ENCODE measurements around the gene CTDSPL.

CTDSPL gene

DNA sequence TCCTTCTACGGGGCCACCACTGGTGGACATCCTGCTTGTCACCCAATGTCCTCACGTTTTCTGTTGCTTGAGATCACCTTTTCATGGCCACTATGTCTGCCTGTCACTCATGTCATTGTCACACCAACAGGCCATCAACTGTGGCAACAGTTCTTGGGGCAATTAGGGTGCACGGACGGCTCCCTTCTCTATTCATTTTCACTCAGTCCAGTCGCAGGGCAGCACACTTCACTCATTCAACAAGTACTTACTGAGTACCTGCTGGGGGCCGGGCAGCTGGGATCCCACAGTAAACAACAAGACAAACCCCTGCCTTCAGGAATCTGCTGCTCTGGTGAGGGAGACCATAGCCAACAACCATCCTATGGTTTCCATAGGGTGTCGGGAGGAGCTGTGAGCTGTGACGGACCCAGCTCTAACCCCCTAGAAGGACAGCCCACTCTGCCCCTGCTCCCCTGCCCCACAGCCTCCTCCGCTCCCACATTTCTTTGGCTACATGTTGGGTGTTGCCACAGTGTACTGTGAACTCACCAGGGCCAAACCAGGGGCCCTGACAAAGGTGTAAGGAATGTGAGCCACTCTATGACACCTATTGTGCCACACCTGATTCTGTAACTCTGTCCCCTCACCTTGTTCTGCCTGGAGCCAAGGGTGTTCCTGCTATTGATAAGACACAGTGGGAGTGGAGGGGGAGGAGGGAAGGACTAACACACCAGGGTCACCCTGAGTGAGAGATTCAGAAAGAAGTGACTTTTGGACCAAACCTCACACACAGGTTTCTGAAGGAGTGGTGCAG is 130.8 kb downstream of the CTDSPL start:
- DNase-seq, result peak; percentile 48

DNA sequence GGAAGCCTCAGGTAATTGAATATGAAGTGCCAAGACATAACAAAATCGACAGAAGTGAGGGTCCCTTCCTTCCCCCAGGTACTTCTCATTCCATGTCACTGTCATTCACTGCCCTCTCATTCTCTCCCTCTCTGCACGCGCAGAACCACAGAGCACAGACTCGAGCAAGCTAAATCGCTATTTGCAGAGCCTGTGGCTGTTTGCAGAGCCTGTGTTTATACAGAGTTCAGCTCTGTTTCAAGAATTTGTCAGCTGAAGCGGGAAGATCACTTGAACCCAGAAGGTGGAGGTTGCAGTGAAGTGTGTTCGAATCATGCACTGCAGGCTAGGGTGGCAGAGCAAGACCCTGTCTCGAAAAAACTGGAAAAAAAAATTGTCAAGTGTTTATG is 131.4 kb downstream of the CTDSPL start:
- no peak for DNase-seq

DNA sequence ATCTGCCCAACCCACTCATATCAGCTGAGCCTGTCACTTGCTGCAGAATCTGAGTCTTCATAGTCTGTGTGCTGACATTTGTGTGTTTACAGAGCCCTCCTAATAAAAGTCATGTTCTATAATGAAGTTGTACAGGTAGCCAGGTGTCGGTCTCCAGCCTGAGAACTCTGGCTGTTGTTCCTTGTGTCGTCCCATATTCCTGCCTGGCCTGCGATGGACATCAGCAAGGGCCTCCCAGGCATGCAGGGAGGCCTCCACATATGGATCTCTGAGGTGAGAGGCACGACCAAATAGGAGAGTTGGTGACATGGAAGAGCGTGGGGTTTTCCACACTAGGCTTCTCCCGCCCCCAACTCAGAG is 131.8 kb downstream of the CTDSPL start:
- DNase-seq, result no peak

DNA sequence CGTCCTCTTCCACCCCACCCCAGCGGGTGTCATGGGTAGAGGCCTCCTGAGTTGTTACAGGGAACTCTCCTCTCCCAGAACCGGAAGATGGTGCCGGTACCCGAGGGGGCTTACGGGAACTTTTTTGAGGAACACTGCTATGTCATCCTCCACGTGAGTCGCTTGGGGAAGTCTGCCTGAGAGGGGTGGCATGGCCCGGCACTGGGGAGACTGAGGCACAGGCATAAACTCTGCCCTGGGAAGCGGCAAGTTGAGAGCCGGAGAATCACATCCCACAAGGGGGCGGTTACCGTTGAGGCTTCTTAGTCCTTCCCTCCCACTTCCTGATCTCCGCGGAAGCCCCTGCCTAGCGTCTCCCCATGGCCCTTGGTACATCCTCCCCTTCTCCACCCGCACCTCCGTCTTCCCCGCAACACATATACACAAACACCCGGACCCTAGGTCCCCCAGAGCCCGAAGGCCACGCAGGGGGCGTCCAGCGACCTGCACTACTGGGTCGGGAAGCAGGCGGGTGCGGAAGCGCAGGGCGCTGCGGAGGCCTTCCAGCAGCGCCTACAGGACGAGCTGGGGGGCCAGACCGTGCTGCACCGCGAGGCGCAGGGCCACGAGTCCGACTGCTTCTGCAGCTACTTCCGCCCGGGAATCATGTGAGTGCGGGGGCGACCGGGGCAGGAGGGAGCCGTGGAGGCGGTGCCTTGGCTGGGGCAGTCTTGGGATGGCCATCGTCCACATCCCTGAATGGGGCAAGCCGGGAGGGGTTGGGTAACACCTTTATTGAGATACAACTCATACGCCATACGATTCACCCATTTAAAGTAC is 132.3 kb downstream of the CTDSPL start:
- DNase-seq, result peak; percentile 82

DNA sequence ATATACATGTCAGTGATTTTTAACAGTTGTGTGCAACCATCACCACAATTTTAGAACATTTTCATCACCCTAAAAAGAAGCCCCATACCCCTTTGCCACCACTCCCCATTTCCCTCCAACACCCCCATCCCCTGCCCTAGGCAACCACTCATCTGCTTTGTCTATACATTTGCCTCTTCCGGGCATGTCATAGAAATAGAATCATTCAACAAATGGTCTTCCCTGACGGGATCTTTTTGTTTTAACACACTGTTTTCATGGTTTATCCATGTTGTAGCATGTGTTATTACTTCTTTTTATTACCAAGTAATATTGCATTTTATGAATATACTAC is 132.9 kb downstream of the CTDSPL start:
- DNase-seq, result no peak

DNA sequence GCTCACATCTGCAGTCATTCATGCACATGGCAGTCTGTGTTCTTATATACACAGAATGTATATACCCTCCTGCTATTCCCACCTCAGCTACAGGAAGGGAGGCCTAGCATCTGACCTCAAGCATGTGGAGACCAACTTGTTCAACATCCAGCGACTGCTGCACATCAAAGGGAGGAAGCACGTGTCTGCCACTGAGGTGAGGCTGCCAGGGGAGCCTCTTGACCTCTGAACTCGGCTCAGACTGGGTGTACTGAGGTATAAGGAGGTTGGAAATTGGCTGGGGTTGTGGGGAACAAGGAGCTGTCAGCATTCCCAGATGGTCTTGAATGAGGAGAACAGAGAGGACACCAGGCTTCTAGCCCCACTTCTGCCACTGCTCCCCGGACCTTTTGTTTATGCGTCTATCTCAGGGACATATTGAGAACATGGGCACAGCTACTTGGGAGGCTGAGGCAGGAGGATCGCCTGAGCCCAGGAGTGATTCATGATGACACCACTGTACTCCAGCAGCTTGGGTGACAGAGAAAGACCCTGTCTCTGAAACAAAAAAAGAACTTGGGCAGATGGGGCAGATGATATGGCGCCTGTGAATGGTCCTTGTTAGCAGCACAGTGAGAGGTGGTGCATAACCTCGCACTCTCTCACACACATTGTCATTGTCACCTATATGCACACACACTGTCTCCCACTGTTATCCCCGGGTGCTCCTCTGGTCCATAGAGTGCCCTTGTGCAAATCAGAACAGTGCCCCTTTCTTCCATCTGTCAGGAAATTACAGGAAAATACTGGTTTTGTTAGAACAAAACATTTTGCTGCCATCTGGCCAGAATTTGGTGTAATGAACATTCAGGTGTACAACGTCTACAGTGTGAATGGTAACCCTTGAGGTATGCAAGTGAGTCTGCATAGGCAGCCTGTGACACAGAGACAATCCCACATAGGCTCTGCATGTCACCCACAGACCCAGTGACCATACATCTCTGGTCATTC is 134.3 kb downstream of the CTDSPL start:
- DNase-seq, result no peak

DNA sequence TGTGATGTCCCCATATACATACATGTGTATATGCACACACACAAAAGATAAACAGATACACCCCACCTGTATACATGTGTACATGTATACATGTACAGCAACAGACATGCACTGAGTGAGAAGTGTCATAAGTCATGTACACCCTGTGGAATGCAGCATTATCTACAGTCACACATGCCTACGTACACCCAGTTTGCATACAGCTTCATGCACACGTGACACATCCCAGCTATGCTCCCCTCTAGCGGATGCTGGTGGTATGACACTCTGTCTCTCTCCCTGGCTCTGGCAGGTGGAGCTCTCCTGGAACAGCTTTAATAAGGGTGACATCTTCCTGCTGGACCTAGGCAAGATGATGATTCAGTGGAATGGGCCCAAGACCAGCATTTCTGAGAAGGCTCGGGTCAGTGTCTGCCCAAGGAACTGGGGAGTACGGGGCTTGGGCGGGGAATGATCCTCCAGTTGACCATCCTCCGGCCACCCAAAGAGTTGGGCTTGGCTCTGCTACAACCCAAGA is 135.2 kb downstream of the CTDSPL start:
- DNase-seq, result peak; percentile 93

DNA sequence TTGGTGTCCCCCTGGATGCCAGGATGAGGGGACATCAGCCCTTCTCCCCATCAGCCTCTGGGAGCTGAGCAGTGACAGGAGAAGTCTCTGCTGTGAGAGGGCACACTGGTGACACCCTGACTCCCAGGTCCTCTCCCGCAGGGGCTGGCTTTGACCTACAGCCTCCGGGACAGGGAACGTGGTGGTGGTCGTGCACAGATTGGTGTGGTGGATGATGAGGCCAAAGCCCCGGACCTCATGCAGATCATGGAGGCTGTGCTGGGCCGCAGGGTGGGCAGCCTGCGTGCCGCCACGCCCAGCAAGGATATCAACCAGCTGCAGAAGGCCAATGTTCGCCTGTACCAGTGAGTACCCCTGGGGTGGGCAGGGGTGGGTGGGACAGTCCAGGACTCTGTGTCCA is 135.7 kb downstream of the CTDSPL start:
- no peak for DNase-seq

DNA sequence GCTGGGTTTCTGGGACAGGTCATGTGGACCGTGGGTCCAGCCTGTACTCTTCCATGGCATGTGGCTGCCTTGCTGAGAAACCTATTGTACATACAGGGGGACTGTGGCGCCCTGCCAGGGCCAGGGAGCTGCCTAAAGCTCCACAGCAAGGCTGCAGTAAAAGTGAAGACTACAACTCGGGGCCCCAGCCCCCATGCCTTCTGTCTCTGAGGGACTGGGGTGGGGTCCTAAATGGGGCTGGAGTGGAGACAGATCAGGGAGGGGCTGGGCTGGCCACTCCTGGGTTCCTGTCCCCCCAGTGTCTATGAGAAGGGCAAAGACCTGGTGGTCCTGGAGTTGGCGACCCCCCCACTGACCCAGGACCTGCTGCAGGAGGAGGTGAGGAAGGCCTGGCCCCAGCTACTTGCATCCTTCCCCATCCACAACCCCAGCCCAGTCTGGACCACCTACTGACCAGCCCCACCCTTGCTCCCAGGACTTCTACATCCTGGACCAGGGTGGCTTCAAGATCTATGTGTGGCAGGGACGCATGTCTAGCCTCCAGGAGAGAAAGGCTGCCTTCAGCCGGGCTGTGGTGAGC is 136.2 kb downstream of the CTDSPL start:
- DNase-seq, result no peak

DNA sequence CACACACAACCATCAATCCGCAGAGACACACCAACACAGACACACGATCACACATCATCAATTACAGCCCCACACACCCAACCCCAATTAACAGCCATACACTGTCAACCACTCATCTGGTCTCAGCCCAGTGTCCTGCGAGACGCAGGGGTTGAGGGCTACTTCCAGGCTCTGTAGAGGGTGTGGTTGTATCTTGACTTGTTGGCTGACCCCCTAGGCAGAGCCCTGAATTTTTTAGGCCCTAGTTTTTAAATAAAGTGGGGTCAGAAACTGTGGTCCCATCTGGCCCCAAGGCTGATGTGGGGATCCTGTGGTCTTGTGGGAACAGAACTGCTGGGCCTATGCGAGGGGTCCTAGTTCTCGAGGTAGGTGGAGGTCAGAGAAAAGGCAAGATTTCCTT is 138.2 kb downstream of the CTDSPL start:
- no peak for DNase-seq

DNA sequence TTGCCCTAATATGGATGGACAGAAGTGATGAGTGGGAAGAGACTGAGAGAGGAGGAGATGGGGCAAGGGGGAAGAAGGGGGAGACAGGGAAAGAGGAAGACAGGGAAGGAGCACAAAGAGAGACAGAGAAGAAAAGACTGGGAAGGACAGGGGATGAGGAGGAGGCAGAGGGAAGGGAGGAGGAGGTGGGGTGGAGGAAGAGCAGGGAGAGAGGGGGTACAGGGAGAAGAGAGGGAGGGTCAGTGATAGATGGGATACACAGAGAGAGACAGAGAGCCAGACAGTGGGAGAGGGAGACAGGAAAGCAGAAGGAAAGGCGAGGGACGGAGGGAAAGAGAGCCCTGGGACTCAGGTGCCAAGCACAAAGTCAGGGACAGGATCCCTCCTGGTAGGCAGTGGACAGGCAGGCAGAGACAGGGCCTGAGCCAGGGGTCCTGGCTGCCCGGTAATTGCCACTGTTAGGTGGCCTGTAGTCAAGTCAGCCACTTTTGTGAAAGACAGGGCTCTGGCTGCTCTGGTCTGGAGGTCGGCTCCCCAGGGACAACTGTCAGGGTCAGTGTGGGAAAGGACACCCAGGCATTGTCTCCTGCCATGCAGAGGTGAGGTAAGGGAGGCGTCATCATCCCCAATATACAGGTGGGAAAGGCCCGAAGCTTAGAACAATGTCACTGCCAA is 138.7 kb downstream of the CTDSPL start:
- no peak for DNase-seq

DNA sequence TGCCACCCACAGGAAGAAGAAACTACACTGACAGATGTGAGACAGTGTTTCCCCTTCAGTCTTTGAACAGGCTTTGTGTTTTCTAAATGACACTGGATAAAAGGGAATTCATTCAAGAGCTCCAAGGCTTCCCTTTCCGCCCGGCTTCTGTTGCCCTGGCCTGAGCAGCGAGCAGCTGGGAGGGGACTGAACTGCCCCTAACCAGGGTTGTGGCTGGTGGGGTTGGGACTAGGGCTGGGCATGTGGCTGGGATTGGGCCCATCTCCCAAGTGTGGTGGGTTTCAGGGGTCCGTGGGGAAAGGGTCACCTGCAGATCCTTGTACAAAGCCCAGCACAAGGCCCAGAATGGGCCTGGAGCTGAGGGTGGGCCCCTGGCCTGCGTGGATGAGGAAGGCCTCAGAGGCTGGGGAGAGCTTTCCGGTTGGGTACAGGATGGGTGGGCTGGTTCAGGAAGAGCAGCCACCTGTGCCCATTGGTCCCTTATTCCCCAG is 139.3 kb downstream of the CTDSPL start:
- DNase-seq, result no peak

DNA sequence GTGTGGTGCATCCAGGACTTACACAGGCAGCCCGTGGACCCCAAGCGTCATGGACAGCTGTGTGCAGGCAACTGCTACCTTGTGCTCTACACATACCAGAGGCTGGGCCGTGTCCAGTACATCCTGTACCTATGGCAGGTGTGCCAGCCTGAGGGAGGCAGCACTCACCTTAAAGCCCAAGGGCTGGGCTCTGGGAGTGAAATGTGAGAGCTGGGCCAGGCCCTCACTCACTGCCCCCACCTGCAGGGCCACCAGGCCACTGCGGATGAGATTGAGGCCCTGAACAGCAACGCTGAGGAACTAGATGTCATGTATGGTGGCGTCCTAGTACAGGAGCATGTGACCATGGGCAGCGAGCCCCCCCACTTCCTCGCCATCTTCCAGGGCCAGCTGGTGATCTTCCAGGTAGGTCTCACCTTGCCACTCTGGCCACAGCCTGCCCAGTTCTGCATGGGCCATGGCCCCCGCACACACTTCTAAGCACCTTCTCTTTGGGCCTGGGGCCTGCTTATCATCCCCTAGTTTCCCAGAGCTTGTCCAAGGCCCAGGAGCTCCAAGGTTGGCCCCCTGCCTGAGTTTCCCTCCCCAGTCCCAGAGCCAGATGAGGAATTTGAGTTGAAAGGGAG is 139.9 kb downstream of the CTDSPL start:
- DNase-seq, result peak; percentile 73

DNA sequence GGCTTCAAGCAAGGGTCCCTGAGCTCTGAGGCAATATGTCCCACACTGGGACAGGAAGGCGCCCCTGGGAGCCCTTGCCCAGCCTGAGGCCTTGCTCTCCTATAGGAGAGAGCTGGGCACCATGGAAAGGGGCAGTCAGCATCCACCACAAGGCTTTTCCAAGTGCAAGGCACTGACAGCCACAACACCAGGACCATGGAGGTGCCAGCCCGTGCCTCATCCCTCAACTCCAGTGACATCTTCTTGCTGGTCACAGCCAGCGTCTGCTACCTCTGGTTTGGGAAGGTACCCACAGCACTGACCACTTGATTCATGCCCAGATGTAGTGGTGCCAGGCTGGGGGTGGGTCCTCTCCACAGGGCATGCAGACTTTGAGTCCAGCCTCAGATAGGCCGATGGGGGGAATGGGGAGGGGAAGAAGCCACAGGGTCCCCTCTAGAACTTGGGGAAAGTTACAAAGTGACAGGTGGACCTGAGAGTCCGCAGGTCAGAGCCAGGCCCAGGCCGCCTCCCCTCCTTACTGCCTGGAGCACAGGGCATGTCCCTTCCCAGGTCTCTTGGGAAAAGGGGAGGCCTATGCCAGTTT is 140.7 kb downstream of the CTDSPL start:
- DNase-seq, result no peak

DNA sequence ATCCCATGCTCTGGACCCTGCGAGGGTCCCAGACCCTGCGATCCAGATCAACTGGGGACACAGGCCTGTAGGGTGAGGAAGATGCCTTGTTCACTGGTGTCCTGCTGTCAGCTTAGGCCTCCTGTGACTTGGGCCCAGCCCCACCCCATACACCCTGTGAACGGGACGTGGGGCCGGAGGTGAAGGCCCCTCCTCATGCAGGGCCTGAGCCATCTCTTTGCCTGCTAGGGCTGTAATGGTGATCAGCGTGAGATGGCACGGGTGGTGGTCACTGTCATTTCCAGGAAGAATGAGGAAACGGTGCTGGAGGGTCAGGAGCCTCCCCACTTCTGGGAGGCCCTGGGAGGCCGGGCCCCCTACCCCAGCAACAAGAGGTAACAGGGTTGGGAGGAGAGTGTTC is 141.3 kb downstream of the CTDSPL start:
- no peak for DNase-seq

DNA sequence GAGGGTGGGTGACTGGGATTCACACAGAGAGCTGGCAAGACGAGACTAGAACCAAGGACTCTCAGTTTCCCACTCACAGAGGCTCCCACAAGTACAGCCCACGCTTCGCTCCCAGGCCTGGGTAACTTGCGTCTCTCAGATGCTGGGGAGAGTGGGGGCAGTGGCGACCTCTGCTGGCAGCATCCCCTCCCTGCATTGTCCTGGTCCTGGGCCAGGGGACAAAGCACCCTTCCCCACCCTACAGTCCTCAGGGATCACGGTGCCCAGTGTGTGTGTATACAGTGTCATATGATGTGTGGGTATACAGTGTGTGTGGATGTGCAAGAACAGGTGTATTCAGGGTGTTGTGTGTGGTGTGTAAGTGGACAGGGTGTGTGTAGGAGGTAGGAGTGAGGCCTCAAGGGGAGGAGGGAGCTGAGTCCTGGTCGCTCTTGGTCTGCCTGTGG is 141.7 kb downstream of the CTDSPL start:
- DNase-seq, result peak; percentile 89

DNA sequence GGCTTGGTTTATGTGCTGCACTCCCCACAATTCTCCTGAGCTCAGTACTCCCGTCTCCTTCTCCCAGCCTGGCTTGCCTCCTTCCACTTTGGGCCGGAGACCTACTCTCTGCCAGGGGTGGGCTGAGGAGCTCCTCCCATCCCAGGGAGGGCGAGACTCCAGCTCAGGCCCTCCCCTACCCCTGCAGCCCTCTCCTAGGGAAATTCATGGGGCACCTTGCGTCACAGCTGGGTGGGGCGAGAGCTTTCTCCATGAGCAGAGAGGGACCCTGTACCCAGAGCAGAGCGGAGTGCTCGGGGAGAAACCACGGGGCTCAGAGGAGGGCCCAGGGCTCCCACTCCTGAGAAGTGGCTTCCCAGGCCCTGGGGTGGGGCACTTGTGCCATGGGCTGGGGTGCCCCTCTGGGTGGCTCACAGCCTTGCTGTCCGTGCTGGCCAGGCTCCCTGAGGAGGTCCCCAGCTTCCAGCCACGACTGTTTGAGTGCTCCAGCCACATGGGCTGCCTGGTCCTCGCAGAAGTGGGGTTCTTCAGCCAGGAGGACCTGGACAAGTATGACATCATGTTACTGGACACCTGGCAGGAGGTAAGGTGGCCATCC is 142.2 kb downstream of the CTDSPL start:
- DNase-seq, result no peak

DNA sequence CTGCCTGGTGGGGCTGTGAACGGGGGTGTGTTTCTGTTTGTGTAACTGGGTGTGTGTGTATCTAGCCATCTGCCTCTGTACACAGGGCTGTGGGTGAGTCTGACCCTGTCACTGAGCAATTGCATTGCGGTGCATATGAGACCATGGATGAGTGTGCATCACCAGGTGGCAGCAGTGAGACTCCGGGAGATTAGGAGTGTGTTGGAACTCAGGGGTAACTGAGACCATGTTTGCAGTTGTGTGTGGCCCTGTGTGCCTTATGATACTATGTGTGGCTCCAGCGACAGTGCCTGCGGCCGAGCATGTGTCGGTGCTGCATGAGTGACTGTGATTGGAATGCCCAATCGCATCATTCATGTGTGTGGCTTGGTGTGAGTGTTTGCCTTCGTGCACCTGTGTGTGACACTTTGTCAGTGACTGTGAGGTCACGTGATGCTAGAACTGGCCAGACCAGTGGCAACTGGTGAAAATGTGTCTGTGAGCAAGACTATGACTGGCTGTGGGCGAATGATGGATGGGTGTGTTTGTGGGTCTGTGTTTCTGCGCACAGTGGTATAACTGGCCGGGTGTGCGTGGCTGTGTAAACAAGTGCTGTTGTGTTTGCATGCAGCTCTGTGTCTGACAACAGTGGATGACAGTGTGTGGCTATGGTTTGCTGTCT is 142.9 kb downstream of the CTDSPL start:
- DNase-seq, result peak; percentile 90

DNA sequence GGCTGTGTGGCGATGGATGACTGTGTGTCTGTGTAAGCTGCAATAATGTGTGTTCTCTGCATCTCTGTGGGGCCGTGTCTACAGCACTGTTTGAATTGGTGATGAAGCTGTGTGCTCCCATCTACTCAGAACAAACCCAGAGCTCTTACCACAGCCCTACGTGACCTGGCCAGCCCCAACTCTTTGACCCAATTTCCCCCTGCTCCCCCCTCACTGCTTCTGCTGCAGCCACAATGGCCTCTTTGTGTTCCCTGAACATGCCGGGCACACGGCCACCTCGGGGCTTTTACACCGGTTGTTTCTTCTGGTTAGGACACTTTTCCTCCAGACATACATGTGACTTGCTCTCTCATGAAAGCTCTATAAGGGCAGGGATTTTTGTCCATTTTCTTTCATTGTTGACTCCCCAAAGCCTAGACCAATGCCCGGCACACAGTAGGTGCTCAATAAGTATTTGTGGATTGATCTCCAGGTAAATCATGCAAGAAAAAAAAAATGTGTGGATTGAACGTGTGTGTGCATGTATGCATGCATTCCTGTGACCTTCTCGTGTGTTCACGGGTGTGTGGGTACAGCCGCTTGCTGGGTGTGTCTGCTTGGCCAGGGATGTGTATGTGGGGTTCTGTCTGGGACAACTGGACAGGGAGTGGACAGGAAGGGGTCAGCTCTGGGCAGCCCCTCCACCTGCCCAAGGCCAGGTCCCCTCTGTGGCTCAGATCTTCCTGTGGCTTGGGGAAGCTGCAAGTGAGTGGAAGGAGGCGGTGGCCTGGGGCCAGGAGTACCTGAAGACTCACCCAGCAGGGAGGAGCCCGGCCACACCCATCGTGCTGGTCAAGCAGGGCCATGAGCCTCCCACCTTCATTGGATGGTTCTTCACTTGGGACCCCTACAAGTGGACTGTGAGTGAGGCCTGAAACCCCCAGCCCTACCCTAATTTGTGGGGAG is 143.7 kb downstream of the CTDSPL start:
- DNase-seq, result peak; percentile 86
